LNCaP clone FGC (cell line): ENCODE results near the gene DOK5.

ENCODE experiments used
- DNase-seq: peaks from one replicate; pipeline ENCODE4 v3.0.0-alpha.2; 2011; ENCODE audit warnings: low read depth
- H3K4me3 ChIP-seq: 2 replicates; pipeline ENCODE4 v1.5.1; 2011; ENCODE audit warnings: mild to moderate bottlenecking, low read depth, low read length, control low read depth
- CTCF ChIP-seq: IDR thresholded peaks from 2 replicates; pipeline ENCODE4 v1.5.1; 2012; ENCODE audit warnings: mild to moderate bottlenecking; ENCODE audit not compliant: control insufficient read depth, insufficient read depth; ENCODE audit errors: extremely low read depth

DOK5 gene

GRCh38 chr20:54524849-54525248 lies 49.5 kb downstream of the DOK5 start:
- H3K4me3 ChIP-seq, result no peak overlapping the region
- TF ChIP-seq CTCF, result no peak
- no peak for DNase-seq

- DNase-seq, result no peak
- no peak overlapping the region for H3K4me3 ChIP-seq
- TF ChIP-seq CTCF, result no peak
These were observed 50.7 kb downstream of the DOK5 start for GRCh38 chr20:54525916-54526590.

GRCh38 chr20:54526801-54527200 lies 51.4 kb downstream of the DOK5 start:
- DNase-seq, result no peak
- H3K4me3 ChIP-seq, result no peak overlapping the region
- no peak for TF ChIP-seq CTCF

- DNase-seq, result no peak
- no peak for TF ChIP-seq CTCF
- H3K4me3 ChIP-seq, result no peak overlapping the region
These were observed 57.2 kb downstream of the DOK5 start for GRCh38 chr20:54532573-54532972.

GRCh38 chr20:54534101-54534500 lies 58.7 kb downstream of the DOK5 start:
- DNase-seq, result no peak
- no peak for TF ChIP-seq CTCF
- no peak overlapping the region for H3K4me3 ChIP-seq

- DNase-seq, result no peak
- no peak for TF ChIP-seq CTCF
- H3K4me3 ChIP-seq, result no peak overlapping the region
These were observed 59.6 kb downstream of the DOK5 start for GRCh38 chr20:54535033-54535432.

GRCh38 chr20:54535746-54536145 lies 60.4 kb downstream of the DOK5 start:
- no peak for TF ChIP-seq CTCF
- no peak for DNase-seq
- no peak overlapping the region for H3K4me3 ChIP-seq
